Skeletal muscle satellite cell (primary cell): ENCODE results near the gene NMU.
"Not testable (repeated sequence)": the region's sequence is repeated elsewhere in the genome, so short reads cannot be mapped to it uniquely, and the experiment has no call there.

Experiments used
- H3K27me3 ChIP-seq: 2 replicates; pipeline ENCODE4 v1.7.0; 2013; ENCODE audit warnings: low read length; ENCODE audit not compliant: control insufficient read depth, insufficient read depth
- H3K36me3 ChIP-seq: 2 replicates; pipeline ENCODE4 v1.7.0; 2013; ENCODE audit warnings: mild to moderate bottlenecking, control low read depth, low read length; ENCODE audit not compliant: insufficient read depth
- H3K4me1 ChIP-seq: 2 replicates; pipeline ENCODE4 v1.7.0; 2013; ENCODE audit warnings: low read length; ENCODE audit not compliant: control insufficient read depth, insufficient read depth
- H3K4me2 ChIP-seq: 2 replicates; pipeline ENCODE4 v1.7.0; 2013; ENCODE audit warnings: mild to moderate bottlenecking, low read length
- H3K4me3 ChIP-seq: 2 replicates; pipeline ENCODE4 v1.7.0; 2013; ENCODE audit warnings: low read length
- H3K9ac ChIP-seq: 2 replicates; pipeline ENCODE4 v1.7.0; 2013; ENCODE audit warnings: mild to moderate bottlenecking, low read depth, low read length, moderate library complexity
- H3K9me3 ChIP-seq: replicated peaks from 2 replicates; pipeline ENCODE4 v1.7.0; 2013; ENCODE audit warnings: mild to moderate bottlenecking, control low read depth, low read length

NMU gene

GRCh38 chr4:55592014-55592413 is 44.1 kb downstream of the NMU start, which contains the start of gene PDCL2:
PDCL2 (minus strand) TSS chr4:55592245; CDS start chr4:55592109, 136 bp downstream.
- Histone ChIP-seq H3K4me2 (no peak within 1 kb of the TSS), H3K9ac (no peak within 1 kb of the TSS), H3K27me3 (no peaks in the 10 kb centered on the region), H3K4me1 (no peaks in the 10 kb centered on the region), H3K36me3 (no peaks in the 10 kb centered on the region), H3K4me3 (no peak within 1 kb of the TSS), H3K9me3 (no peaks in the 10 kb centered on the region)

GRCh38 chr4:55588160-55588559 is 47.9 kb downstream of the NMU start:
- Histone ChIP-seq H3K27me3 (no peaks in the 10 kb centered on the region), H3K4me1 (no peaks in the 10 kb centered on the region), H3K9me3 (no peaks in the 10 kb centered on the region), H3K36me3 (no peaks in the 10 kb centered on the region), H3K9ac (no peak overlapping the region), H3K4me3 (no peak overlapping the region), H3K4me2 (no peak overlapping the region)

- H3K4me3 ChIP-seq, H3K4me2 ChIP-seq, H3K9me3 ChIP-seq: not testable (repeated sequence)
These were observed 53.3 kb downstream of the NMU start for GRCh38 chr4:55582773-55583172.

GRCh38 chr4:55578341-55579010 is 57.6 kb downstream of the NMU start:
- H3K9me3 ChIP-seq: peaks cover 6% of the 10 kb centered on the region
- H3K4me1 ChIP-seq: no peaks in the 10 kb centered on the region
- H3K36me3 ChIP-seq: no peaks in the 10 kb centered on the region
- H3K9ac ChIP-seq: no peak overlapping the region
- no peaks in the 10 kb centered on the region for H3K27me3 ChIP-seq
- H3K4me3 ChIP-seq: no peak overlapping the region
- H3K4me2 ChIP-seq: no peak overlapping the region

More at GRCh38 chr4:55582773-55583172, 53.3 kb downstream of the NMU start:
- H3K9ac ChIP-seq, H3K4me1 ChIP-seq, H3K27me3 ChIP-seq, H3K36me3 ChIP-seq: not testable (repeated sequence)

- no peaks in the 10 kb centered on the region for H3K36me3 ChIP-seq
- H3K27me3 ChIP-seq: no peaks in the 10 kb centered on the region
- H3K4me1 ChIP-seq: no peaks in the 10 kb centered on the region
- H3K4me2 ChIP-seq: no peak overlapping the region
- no peak overlapping the region for H3K4me3 ChIP-seq
- no peak overlapping the region for H3K9ac ChIP-seq
- peaks cover 6% of the 10 kb centered on the region for H3K9me3 ChIP-seq
These were observed 60.6 kb downstream of the NMU start for GRCh38 chr4:55575513-55575912.

- Histone ChIP-seq H3K36me3 (no peaks in the 10 kb centered on the region), H3K4me2 (no peak overlapping the region), H3K4me3 (no peak overlapping the region), H3K4me1 (no peaks in the 10 kb centered on the region), H3K27me3 (no peaks in the 10 kb centered on the region), H3K9ac (no peak overlapping the region), H3K9me3 (peaks cover 6% of the 10 kb centered on the region)
These were observed 61.8 kb downstream of the NMU start for GRCh38 chr4:55574252-55574651.

- no peaks in the 10 kb centered on the region for H3K4me1 ChIP-seq
- no peaks in the 10 kb centered on the region for H3K36me3 ChIP-seq
- H3K9me3 ChIP-seq: no peaks in the 10 kb centered on the region
These were observed 64.3 kb downstream of the NMU start for GRCh38 chr4:55571806-55572205.

GRCh38 chr4:55568905-55569504 is 67.1 kb downstream of the NMU start:
- Histone ChIP-seq H3K36me3 (no peaks in the 10 kb centered on the region), H3K4me3 (no peak overlapping the region), H3K4me2 (no peak overlapping the region), H3K9me3 (no peaks in the 10 kb centered on the region), H3K4me1 (no peaks in the 10 kb centered on the region), H3K9ac (no peak overlapping the region), H3K27me3 (no peaks in the 10 kb centered on the region)

More at GRCh38 chr4:55571806-55572205, 64.3 kb downstream of the NMU start:
- H3K4me3 ChIP-seq: no peak overlapping the region
- H3K4me2 ChIP-seq: no peak overlapping the region
- H3K9ac ChIP-seq: no peak overlapping the region
- H3K27me3 ChIP-seq: no peaks in the 10 kb centered on the region

- Histone ChIP-seq H3K9me3 (no peaks in the 10 kb centered on the region), H3K4me1 (no peaks in the 10 kb centered on the region), H3K27me3 (peaks cover 8% of the 10 kb centered on the region), H3K9ac (no peak overlapping the region), H3K4me3 (no peak overlapping the region), H3K4me2 (no peak overlapping the region), H3K36me3 (no peaks in the 10 kb centered on the region)
These were observed 74.2 kb downstream of the NMU start for GRCh38 chr4:55561889-55562288.

GRCh38 chr4:55560096-55560495 is 76.0 kb downstream of the NMU start:
- Histone ChIP-seq H3K27me3 (peaks cover 8% of the 10 kb centered on the region), H3K4me2 (no peak overlapping the region), H3K36me3 (no peaks in the 10 kb centered on the region), H3K4me3 (no peak overlapping the region), H3K9me3 (no peaks in the 10 kb centered on the region), H3K4me1 (no peaks in the 10 kb centered on the region), H3K9ac (no peak overlapping the region)

GRCh38 chr4:55554453-55555030 is 81.6 kb downstream of the NMU start:
- Histone ChIP-seq H3K4me3 (no peak overlapping the region), H3K27me3 (peaks cover 3% of the 10 kb centered on the region), H3K4me1 (peaks cover 18% of the 10 kb centered on the region), H3K9me3 (no peaks in the 10 kb centered on the region), H3K4me2 (no peak overlapping the region), H3K9ac (no peak overlapping the region), H3K36me3 (no peaks in the 10 kb centered on the region)
